Endothelial cell of umbilical vein (primary cell): ENCODE results near the gene SMCHD1.

Source experiments
- EZH2 ChIP-seq: IDR thresholded peaks from 2 replicates; pipeline ENCODE4 v1.6.1; 2012; ENCODE audit warnings: borderline replicate concordance, low read depth, mild to moderate bottlenecking, moderate library complexity, low read length, inconsistent platforms; ENCODE audit not compliant: severe bottlenecking
- FOS ChIP-seq: IDR thresholded peaks from 2 replicates; pipeline ENCODE4 v1.6.1; 2011; ENCODE audit warnings: mild to moderate bottlenecking, low read length, moderate library complexity, borderline replicate concordance; ENCODE audit not compliant: insufficient read depth
- JUN ChIP-seq: IDR thresholded peaks from 2 replicates; pipeline ENCODE4 v1.6.1; 2011; ENCODE audit warnings: borderline replicate concordance, low read depth; ENCODE audit not compliant: insufficient read length, insufficient read depth
- POLR2A ChIP-seq: IDR thresholded peaks from 2 replicates; pipeline ENCODE4 v1.6.1; 2012; ENCODE audit warnings: low read depth, mild to moderate bottlenecking, control low read depth, low read length
- POLR2AphosphoS5 ChIP-seq: IDR thresholded peaks from 2 replicates; pipeline ENCODE4 v1.6.1; 2012; ENCODE audit warnings: low read depth, mild to moderate bottlenecking, control low read depth, low read length, moderate library complexity; ENCODE audit not compliant: insufficient read depth
- TF ChIP-seq, protein P1 (sequence below), 2 donors: IDR thresholded peaks; 1 replicate in 1 of 2; 2 replicates in 1 of 2; pipeline ENCODE4 v1.5.1; 2011; ENCODE audit warnings: low read length in 2 of 2, mild to moderate bottlenecking in 2 of 2, moderate library complexity in 2 of 2, control low read depth in 1 of 2, inconsistent platforms in 1 of 2, low read depth in 1 of 2; ENCODE audit not compliant: insufficient read depth in 1 of 2; ENCODE audit errors: extremely low read depth in 1 of 2
- TF ChIP-seq, protein P2 (sequence below): IDR thresholded peaks from 2 replicates; pipeline ENCODE4 v1.6.1; 2011; ENCODE audit not compliant: insufficient read depth, insufficient read length

DNA sequence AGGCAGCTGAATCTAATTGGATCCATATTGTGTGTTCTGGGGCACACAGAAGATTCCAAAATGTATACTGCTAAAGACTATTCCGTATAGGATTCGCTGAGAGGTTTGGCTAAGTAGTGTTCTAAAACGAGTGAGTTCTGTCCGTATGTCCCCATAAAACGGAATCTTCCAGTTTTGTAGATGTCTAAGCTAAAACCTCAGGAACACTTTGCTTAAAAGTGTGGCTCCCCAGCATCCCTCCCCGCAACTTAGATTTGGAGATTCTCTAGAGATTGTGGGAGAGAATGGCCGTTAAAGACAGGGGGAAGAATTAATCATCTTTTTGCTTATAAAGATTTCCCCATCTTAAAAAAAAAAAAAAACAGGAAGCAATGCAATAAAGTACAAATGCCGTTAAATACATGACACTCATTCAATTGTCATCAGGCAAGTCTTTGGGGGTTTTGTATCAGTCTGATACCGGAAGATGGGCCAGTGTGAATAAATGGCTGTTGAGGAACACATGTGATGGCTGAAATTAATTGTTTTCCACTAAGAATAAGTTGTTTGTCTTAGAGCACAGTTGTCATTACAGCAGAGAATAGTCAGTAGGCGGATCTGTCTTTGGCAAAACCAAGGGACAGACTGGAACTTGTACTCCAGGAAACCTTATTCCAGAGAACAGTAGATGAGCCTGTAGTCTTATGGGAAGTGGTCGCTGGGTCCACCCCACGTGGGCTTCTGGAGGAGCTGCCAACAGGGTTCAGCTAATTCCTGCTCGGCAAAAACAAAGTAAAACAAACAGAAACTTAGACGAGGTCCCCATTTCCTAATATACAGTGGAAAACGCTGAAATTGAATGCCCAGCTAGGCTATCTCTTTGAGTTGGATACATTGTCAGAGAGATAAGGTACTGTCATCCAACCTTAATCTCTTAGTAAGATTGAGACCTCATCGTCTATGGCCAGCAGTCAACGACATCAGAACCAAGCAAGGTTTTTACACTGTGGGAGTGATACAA is 193.0 kb downstream of the SMCHD1 start:
- TF ChIP-seq, protein P1, sequence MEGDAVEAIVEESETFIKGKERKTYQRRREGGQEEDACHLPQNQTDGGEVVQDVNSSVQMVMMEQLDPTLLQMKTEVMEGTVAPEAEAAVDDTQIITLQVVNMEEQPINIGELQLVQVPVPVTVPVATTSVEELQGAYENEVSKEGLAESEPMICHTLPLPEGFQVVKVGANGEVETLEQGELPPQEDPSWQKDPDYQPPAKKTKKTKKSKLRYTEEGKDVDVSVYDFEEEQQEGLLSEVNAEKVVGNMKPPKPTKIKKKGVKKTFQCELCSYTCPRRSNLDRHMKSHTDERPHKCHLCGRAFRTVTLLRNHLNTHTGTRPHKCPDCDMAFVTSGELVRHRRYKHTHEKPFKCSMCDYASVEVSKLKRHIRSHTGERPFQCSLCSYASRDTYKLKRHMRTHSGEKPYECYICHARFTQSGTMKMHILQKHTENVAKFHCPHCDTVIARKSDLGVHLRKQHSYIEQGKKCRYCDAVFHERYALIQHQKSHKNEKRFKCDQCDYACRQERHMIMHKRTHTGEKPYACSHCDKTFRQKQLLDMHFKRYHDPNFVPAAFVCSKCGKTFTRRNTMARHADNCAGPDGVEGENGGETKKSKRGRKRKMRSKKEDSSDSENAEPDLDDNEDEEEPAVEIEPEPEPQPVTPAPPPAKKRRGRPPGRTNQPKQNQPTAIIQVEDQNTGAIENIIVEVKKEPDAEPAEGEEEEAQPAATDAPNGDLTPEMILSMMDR (IDR thresholded peaks at IDR 0.05; ENCODE audit: extremely low read depth in 1 of 2, insufficient read depth in 1 of 2, low read depth in 1 of 2, low read length in 2 of 2): no peak
- TF ChIP-seq, protein P2, sequence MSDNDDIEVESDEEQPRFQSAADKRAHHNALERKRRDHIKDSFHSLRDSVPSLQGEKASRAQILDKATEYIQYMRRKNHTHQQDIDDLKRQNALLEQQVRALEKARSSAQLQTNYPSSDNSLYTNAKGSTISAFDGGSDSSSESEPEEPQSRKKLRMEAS: no peak
- TF ChIP-seq POLR2AphosphoS5 (no peak), FOS (no peak), POLR2A (no peak), EZH2 (peak; percentile 81), JUN (no peak)
